ENCODE data around the gene THRAP3. TPM values are rescaled to one million over a fixed set of nuclear protein-coding genes. Genes with fewer than 3 reads are reported as not detected.

The THRAP3 gene
- total and polyA plus RNA-seq, 9 of the 15 experiments (the other 6 are each of a cell fraction or from before 2014, with no cell fraction given) = 66.2 to 135 (median 113) TPM

DNA sequence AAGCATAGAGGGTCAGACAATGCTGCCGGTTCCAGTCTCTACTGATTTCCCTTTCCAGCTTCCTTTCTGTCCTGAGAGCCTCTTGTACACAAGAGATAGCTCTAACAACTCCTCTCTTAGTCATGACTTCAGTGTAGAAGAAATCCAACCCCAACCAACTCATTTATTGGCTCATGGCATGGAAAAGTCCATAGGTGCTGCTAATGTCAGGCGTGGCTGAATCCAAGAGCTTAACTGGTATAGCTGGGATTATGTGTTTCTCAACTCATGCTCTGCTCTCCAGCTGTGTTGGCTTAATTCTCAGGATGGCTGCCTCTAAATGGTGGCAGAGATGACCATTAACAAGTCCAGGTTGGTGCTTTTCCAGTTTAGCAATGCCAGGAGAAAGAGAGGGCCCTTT is 12.4 kb upstream of the THRAP3 start:
- in situ Hi-C loops (cut with MboI) (no loop called here), intact Hi-C loops (cut with micrococcal nuclease) (no loop called here)
- Histone ChIP-seq H3K79me2 (ENCODE audit: control insufficient read depth, insufficient read depth, low read length) (no peaks in the 10 kb centered on the region), H3K27me3 (ENCODE audit: control insufficient read depth in 2 of 2, insufficient read depth in 2 of 2, low read length in 2 of 2) (no peaks in the 10 kb centered on the region), H3K27ac (ENCODE audit: extremely low read depth, low read depth, low read length) (no peak overlapping the region), H3K36me3 (ENCODE audit: control insufficient read depth, insufficient read depth, low read length) (no peaks in the 10 kb centered on the region), H3K9me3 (replicated peaks; ENCODE audit: control insufficient read depth, insufficient read depth, low read depth, low read length) (no peaks in the 10 kb centered on the region), H2AFZ (ENCODE audit: low read depth, low read length) (peak overlapping the region; percentile 37), H3K4me3 (no peak overlapping the region), H3K4me2 (ENCODE audit: insufficient read depth, low read length) (no peak overlapping the region), H3K9me1 (ENCODE audit: control insufficient read depth, insufficient read depth, low read length) (no peaks in the 10 kb centered on the region), H3K4me1 (replicated peaks in 1 of 2; ENCODE audit: control insufficient read depth in 2 of 2, insufficient read depth in 2 of 2, low read length in 2 of 2) (peaks cover 7 to 13% of the 10 kb centered on the region in 2 experiments; a peak in 3 of 5 replicates), H4K20me1 (replicated peaks; ENCODE audit: control insufficient read depth, insufficient read depth, low read length) (no peaks in the 10 kb centered on the region), H3K9ac (ENCODE audit: insufficient read depth in 1 of 2, low read depth in 2 of 2, low read length in 2 of 2) (no peak overlapping the region)
- ChIA-PET POLR2A (interaction anchor here (0.9 to 4.9 kb wide), 4 partner anchors 11 to 52 kb away, joined by 3 to 48 read pairs (median 4); partner anchors contain the start of gene THRAP3), CTCF (ENCODE audit: low intra/inter-chr PET ratio) (no interaction called here)
- TF ChIP-seq, protein P1, sequence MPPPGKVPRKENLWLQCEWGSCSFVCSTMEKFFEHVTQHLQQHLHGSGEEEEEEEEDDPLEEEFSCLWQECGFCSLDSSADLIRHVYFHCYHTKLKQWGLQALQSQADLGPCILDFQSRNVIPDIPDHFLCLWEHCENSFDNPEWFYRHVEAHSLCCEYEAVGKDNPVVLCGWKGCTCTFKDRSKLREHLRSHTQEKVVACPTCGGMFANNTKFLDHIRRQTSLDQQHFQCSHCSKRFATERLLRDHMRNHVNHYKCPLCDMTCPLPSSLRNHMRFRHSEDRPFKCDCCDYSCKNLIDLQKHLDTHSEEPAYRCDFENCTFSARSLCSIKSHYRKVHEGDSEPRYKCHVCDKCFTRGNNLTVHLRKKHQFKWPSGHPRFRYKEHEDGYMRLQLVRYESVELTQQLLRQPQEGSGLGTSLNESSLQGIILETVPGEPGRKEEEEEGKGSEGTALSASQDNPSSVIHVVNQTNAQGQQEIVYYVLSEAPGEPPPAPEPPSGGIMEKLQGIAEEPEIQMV (tag; conservative IDR thresholded peaks at IDR 0.05; ENCODE audit: low read depth) = no peak
- TF ChIP-seq, protein P2, sequence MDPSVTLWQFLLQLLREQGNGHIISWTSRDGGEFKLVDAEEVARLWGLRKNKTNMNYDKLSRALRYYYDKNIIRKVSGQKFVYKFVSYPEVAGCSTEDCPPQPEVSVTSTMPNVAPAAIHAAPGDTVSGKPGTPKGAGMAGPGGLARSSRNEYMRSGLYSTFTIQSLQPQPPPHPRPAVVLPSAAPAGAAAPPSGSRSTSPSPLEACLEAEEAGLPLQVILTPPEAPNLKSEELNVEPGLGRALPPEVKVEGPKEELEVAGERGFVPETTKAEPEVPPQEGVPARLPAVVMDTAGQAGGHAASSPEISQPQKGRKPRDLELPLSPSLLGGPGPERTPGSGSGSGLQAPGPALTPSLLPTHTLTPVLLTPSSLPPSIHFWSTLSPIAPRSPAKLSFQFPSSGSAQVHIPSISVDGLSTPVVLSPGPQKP (CRISPR knock-in tag; IDR thresholded peaks at IDR 0.05) = no peak
- TF ChIP-seq, protein P3, sequence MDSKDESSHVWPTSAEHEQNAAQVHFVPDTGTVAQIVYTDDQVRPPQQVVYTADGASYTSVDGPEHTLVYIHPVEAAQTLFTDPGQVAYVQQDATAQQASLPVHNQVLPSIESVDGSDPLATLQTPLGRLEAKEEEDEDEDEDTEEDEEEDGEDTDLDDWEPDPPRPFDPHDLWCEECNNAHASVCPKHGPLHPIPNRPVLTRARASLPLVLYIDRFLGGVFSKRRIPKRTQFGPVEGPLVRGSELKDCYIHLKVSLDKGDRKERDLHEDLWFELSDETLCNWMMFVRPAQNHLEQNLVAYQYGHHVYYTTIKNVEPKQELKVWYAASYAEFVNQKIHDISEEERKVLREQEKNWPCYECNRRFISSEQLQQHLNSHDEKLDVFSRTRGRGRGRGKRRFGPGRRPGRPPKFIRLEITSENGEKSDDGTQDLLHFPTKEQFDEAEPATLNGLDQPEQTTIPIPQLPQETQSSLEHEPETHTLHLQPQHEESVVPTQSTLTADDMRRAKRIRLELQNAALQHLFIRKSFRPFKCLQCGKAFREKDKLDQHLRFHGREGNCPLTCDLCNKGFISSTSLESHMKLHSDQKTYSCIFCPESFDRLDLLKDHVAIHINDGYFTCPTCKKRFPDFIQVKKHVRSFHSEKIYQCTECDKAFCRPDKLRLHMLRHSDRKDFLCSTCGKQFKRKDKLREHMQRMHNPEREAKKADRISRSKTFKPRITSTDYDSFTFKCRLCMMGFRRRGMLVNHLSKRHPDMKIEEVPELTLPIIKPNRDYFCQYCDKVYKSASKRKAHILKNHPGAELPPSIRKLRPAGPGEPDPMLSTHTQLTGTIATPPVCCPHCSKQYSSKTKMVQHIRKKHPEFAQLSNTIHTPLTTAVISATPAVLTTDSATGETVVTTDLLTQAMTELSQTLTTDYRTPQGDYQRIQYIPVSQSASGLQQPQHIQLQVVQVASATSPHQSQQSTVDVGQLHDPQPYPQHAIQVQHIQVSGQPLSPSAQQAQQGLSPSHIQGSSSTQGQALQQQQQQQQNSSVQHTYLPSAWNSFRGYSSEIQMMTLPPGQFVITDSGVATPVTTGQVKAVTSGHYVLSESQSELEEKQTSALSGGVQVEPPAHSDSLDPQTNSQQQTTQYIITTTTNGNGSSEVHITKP (IDR thresholded peaks at IDR 0.05; ENCODE audit: partially characterized antibody) = peak; percentile 53
- no peak for TF ChIP-seq JUNB (CRISPR knock-in tag; conservative IDR thresholded peaks at IDR 0.05)
- DNase-seq (ENCODE audit: extremely low read depth in 1 of 4, low spot score in 3 of 4) (no peak), FAIRE-seq (no peak), ATAC-seq (peak; percentile 23; the same call in 1 of the 3 replicates)
- BruUV-seq (replicated peaks) = no TSS peak
- WGBS (ENCODE audit: insufficient coverage, low coverage, missing lambda C conversion rate) = 42% methylated on average over 2 of the region's 2 CpGs

Data from K562 (cell line).